Stimulated activated memory B cell treated with anti-CD40 and anti-IgM and Interleukin-4, amounts not matched to agents 10 μg/mL and 1 μg/mL and 100 μg/mL, for 72 hours (primary cell): ENCODE measurements around the gene WFDC12.
"Not testable (repeated sequence)": the region's sequence is repeated elsewhere in the genome, so short reads cannot be mapped to it uniquely, and the experiment has no call there.

ENCODE experiments used
- ATAC-seq: fragments of 150-1000 bp; cut with Tn5 transposase; 2 replicates; pipeline ENCODE4 v1.10.0; 2021
- H3K27ac Mint-ChIP-seq: one replicate; pipeline ENCODE4 v1.8.0; 2022; ENCODE audit warnings: mild to moderate bottlenecking, mixed read lengths
- H3K27me3 Mint-ChIP-seq: one replicate; pipeline ENCODE4 v1.8.0; 2022; ENCODE audit warnings: mixed read lengths
- H3K36me3 Mint-ChIP-seq: one replicate; pipeline ENCODE4 v1.8.0; 2022; ENCODE audit warnings: mixed read lengths
- H3K4me1 Mint-ChIP-seq: one replicate; pipeline ENCODE4 v1.8.0; 2022; ENCODE audit warnings: mixed read lengths
- H3K4me3 Mint-ChIP-seq: one replicate; pipeline ENCODE4 v1.8.0; 2022; ENCODE audit warnings: mild to moderate bottlenecking, moderate library complexity, mixed read lengths
- H3K9me3 Mint-ChIP-seq: one replicate; pipeline ENCODE4 v1.8.0; 2022; ENCODE audit warnings: mixed read lengths

WFDC12 gene

GRCh38 chr20:45124365-45124764, at the start of gene WFDC12:
Gene WFDC12, minus strand, starts transcription at chr20:45124465. Its CDS starts 18 bp downstream, at chr20:45124447.
- H3K27me3 Mint-ChIP-seq: peaks cover 35% of the 10 kb centered on the region
- H3K4me3 Mint-ChIP-seq: no peak within 1 kb of the TSS
- no peak for ATAC-seq
- H3K36me3 Mint-ChIP-seq: no peaks in the 10 kb centered on the region
- no peak within 1 kb of the TSS for H3K27ac Mint-ChIP-seq
- no peaks in the 10 kb centered on the region for H3K4me1 Mint-ChIP-seq
- H3K9me3 Mint-ChIP-seq: peaks cover 2% of the 10 kb centered on the region

GRCh38 chr20:45173522-45173921, 49.3 kb upstream of the WFDC12 start:
- Mint-ChIP-seq H3K9me3 (peaks cover 4% of the 10 kb centered on the region), H3K4me1 (no peaks in the 10 kb centered on the region), H3K27me3 (peaks cover 14% of the 10 kb centered on the region), H3K4me3 (no peak overlapping the region), H3K36me3 (no peaks in the 10 kb centered on the region), H3K27ac (no peak overlapping the region)
- no peak for ATAC-seq

GRCh38 chr20:45164906-45165305, 40.6 kb upstream of the WFDC12 start:
- Mint-ChIP-seq H3K9me3 (peaks cover 13% of the 10 kb centered on the region), H3K4me1 (no peaks in the 10 kb centered on the region), H3K36me3 (no peaks in the 10 kb centered on the region), H3K27ac (no peak overlapping the region), H3K4me3 (no peak overlapping the region), H3K27me3 (peaks cover 68% of the 10 kb centered on the region)
- no peak for ATAC-seq

GRCh38 chr20:45163083-45163803, 39.0 kb upstream of the WFDC12 start:
- Mint-ChIP-seq H3K4me1 (no peaks in the 10 kb centered on the region), H3K27me3 (peaks cover 81% of the 10 kb centered on the region), H3K36me3 (peaks cover 9% of the 10 kb centered on the region), H3K4me3 (no peak overlapping the region), H3K27ac (no peak overlapping the region), H3K9me3 (peaks cover 22% of the 10 kb centered on the region)
- no peak for ATAC-seq

GRCh38 chr20:45157962-45158361, 33.7 kb upstream of the WFDC12 start:
- H3K4me1 Mint-ChIP-seq: peaks cover 18% of the 10 kb centered on the region
- H3K9me3 Mint-ChIP-seq: peaks cover 20% of the 10 kb centered on the region
- no peak overlapping the region for H3K27ac Mint-ChIP-seq
- peaks cover 61% of the 10 kb centered on the region for H3K27me3 Mint-ChIP-seq
- no peak overlapping the region for H3K4me3 Mint-ChIP-seq
- no peak for ATAC-seq
- H3K36me3 Mint-ChIP-seq: peaks cover 16% of the 10 kb centered on the region

GRCh38 chr20:45156713-45157112, 32.4 kb upstream of the WFDC12 start:
- no peak overlapping the region for H3K4me3 Mint-ChIP-seq
- peaks cover 16% of the 10 kb centered on the region for H3K36me3 Mint-ChIP-seq
- peaks cover 15% of the 10 kb centered on the region for H3K9me3 Mint-ChIP-seq
- no peak for ATAC-seq
- H3K27me3 Mint-ChIP-seq: peaks cover 50% of the 10 kb centered on the region
- H3K4me1 Mint-ChIP-seq: peaks cover 18% of the 10 kb centered on the region
- no peak overlapping the region for H3K27ac Mint-ChIP-seq

- ATAC-seq, H3K4me3 Mint-ChIP-seq, H3K27ac Mint-ChIP-seq: not testable (repeated sequence)
- H3K27me3 Mint-ChIP-seq: peaks cover 41% of the 10 kb centered on the region
- peaks cover 15% of the 10 kb centered on the region for H3K9me3 Mint-ChIP-seq
- peaks cover 16% of the 10 kb centered on the region for H3K36me3 Mint-ChIP-seq
- peaks cover 18% of the 10 kb centered on the region for H3K4me1 Mint-ChIP-seq
These were observed 30.5 kb upstream of the WFDC12 start for GRCh38 chr20:45154794-45155193.

- H3K4me1 Mint-ChIP-seq: peaks cover 18% of the 10 kb centered on the region
- no peak overlapping the region for H3K4me3 Mint-ChIP-seq
- H3K36me3 Mint-ChIP-seq: peaks cover 16% of the 10 kb centered on the region
- no peak for ATAC-seq
- peaks cover 15% of the 10 kb centered on the region for H3K9me3 Mint-ChIP-seq
- H3K27ac Mint-ChIP-seq: no peak overlapping the region
- peaks cover 38% of the 10 kb centered on the region for H3K27me3 Mint-ChIP-seq
These were observed 29.9 kb upstream of the WFDC12 start for GRCh38 chr20:45154183-45154582.

GRCh38 chr20:45153752-45154151, 29.5 kb upstream of the WFDC12 start:
- Mint-ChIP-seq H3K27ac (no peak overlapping the region), H3K9me3 (peaks cover 11% of the 10 kb centered on the region), H3K4me3 (no peak overlapping the region), H3K36me3 (peaks cover 12% of the 10 kb centered on the region), H3K4me1 (peaks cover 18% of the 10 kb centered on the region), H3K27me3 (peaks cover 34% of the 10 kb centered on the region)
- peak; percentile 92 for ATAC-seq

GRCh38 chr20:45153147-45153546, 28.9 kb upstream of the WFDC12 start:
- Mint-ChIP-seq H3K4me3 (no peak overlapping the region), H3K9me3 (peaks cover 6% of the 10 kb centered on the region), H3K36me3 (peaks cover 7% of the 10 kb centered on the region), H3K27ac (no peak overlapping the region), H3K27me3 (peaks cover 28% of the 10 kb centered on the region), H3K4me1 (peaks cover 18% of the 10 kb centered on the region)
- ATAC-seq: no peak

- no peak for ATAC-seq
- Mint-ChIP-seq H3K27me3 (peaks cover 23% of the 10 kb centered on the region), H3K9me3 (peaks cover 6% of the 10 kb centered on the region), H3K4me3 (no peak overlapping the region), H3K36me3 (peaks cover 7% of the 10 kb centered on the region), H3K4me1 (peaks cover 18% of the 10 kb centered on the region), H3K27ac (no peak overlapping the region)
These were observed 28.1 kb upstream of the WFDC12 start for GRCh38 chr20:45152405-45152804.

- no peak overlapping the region for H3K4me3 Mint-ChIP-seq
- H3K27ac Mint-ChIP-seq: no peak overlapping the region
- H3K9me3 Mint-ChIP-seq: no peaks in the 10 kb centered on the region
- no peaks in the 10 kb centered on the region for H3K27me3 Mint-ChIP-seq
- H3K36me3 Mint-ChIP-seq: no peaks in the 10 kb centered on the region
- H3K4me1 Mint-ChIP-seq: peaks cover 7% of the 10 kb centered on the region
- no peak for ATAC-seq
These were observed 24.8 kb upstream of the WFDC12 start for GRCh38 chr20:45149062-45149461.

GRCh38 chr20:45140836-45141235, 16.6 kb upstream of the WFDC12 start:
- ATAC-seq: no peak
- Mint-ChIP-seq H3K4me1 (no peaks in the 10 kb centered on the region), H3K27me3 (peaks cover under 1% of the 10 kb centered on the region), H3K27ac (no peak overlapping the region), H3K4me3 (no peak overlapping the region), H3K9me3 (no peaks in the 10 kb centered on the region), H3K36me3 (no peaks in the 10 kb centered on the region)

GRCh38 chr20:45139733-45140375, 15.6 kb upstream of the WFDC12 start:
- H3K4me3 Mint-ChIP-seq, ATAC-seq, H3K4me1 Mint-ChIP-seq, H3K9me3 Mint-ChIP-seq, H3K27ac Mint-ChIP-seq, H3K36me3 Mint-ChIP-seq: not testable (repeated sequence)
- peaks cover 11% of the 10 kb centered on the region for H3K27me3 Mint-ChIP-seq

- Mint-ChIP-seq H3K4me3 (no peak overlapping the region), H3K27ac (no peak overlapping the region), H3K4me1 (no peaks in the 10 kb centered on the region), H3K9me3 (no peaks in the 10 kb centered on the region), H3K27me3 (peaks cover 20% of the 10 kb centered on the region), H3K36me3 (no peaks in the 10 kb centered on the region)
- peak; percentile 64 for ATAC-seq
These were observed 14.5 kb upstream of the WFDC12 start for GRCh38 chr20:45138561-45139300.
